ENCODE data around the gene RPRD1B. TPM values are rescaled to one million over a fixed set of nuclear protein-coding genes. Genes with fewer than 3 reads are reported as not detected.

The RPRD1B gene
- total and polyA plus RNA-seq, 2 donors (not counting 3 experiments of a cell fraction or from before 2014, with no cell fraction given), result 13.0 to 29.3 TPM

DNA sequence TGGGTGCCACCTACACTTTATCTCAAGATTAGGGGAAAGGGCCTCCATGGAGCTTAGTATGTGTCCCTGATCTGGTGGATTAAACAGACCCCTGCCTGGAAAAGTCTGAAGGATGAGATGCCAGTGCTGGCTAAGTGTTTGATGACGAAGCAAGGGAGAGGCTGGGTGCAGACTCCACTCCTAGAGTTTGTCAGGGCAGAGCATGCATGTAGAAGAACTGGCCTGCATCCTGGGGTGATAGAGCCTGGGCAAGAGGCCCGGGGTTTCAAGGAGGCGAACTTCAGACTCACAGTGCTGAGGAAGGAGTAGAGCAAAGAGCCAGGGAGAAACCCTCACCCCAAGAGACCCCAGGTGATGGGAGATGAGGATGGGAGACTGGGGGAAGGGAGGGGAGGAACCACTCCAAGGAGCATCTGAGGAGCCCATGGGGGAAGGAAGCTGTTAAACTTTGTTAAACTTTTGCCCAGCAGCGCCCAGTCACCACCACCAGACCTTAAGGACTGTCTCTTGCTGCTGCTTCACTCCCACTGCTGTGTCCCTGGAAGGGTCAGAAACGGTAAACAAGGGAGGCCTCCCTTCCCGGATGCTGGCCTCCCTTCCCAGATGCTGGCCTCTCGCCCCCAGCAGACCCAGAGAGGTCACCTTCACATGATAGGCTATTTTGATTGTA lies 61.6 kb downstream of the RPRD1B start:
- H3K9me3 ChIP-seq (replicated peaks; ENCODE audit: control insufficient read depth, insufficient read depth, low read length), result no peaks in the 10 kb centered on the region
- FAIRE-seq (no peak), DNase-seq (ENCODE audit: low read depth, low spot score) (no peak)
- no peaks in the 10 kb centered on the region for H4K20me1 ChIP-seq (replicated peaks; ENCODE audit: control insufficient read depth, extremely low read depth, insufficient read depth, low read length)
- BruUV-seq (replicated peaks), result no TSS peak
- H3K9me1 ChIP-seq (replicated peaks; ENCODE audit: control insufficient read depth, extremely low read depth, insufficient read depth, low read length), result no peaks in the 10 kb centered on the region
- H3K27me3 ChIP-seq (ENCODE audit: control insufficient read depth in 2 of 2, insufficient read depth in 2 of 2, low read length in 2 of 2), result no peaks in the 10 kb centered on the region
- H3K4me3 ChIP-seq (replicated peaks in 1 of 3; ENCODE audit: insufficient read depth in 1 of 3, low read depth in 1 of 3, low read length in 3 of 3), result no peak overlapping the region
- no peaks in the 10 kb centered on the region for H3K36me3 ChIP-seq (ENCODE audit: control insufficient read depth in 2 of 2, extremely low read depth in 1 of 2, insufficient read depth in 2 of 2, low read length in 2 of 2)
- peak overlapping the region; percentile 74 for H3K27ac ChIP-seq (ENCODE audit: insufficient read depth, low read depth, low read length)
- ChIA-PET POLR2A (interaction anchor here (0.5 kb wide), 1 partner anchor 26 kb away, joined by 3 read pairs; no protein-coding TSS in a partner anchor), CTCF (interaction anchor here (4.2 kb wide), 1 partner anchor 22 kb away, joined by 20 read pairs; no protein-coding TSS in a partner anchor)
- H3K4me2 ChIP-seq (ENCODE audit: insufficient read depth, low read length), result no peak overlapping the region
- H3K79me2 ChIP-seq (ENCODE audit: control insufficient read depth, insufficient read depth, low read length), result no peaks in the 10 kb centered on the region
- no peak overlapping the region for H2AFZ ChIP-seq (ENCODE audit: low read depth, low read length)
- H3K9ac ChIP-seq (replicated peaks; ENCODE audit: extremely low read depth, insufficient read depth, low read length), result no peak overlapping the region
- dilution Hi-C loops (cut with MboI; ENCODE audit: extremely low pct_ligation_motif_present, low sequenced_read_pairs) (no loop called here), intact Hi-C loops (cut with micrococcal nuclease) (no loop called here)
- TF ChIP-seq FOS (IDR thresholded peaks at IDR 0.05; ENCODE audit: borderline replicate concordance, insufficient read depth, low read length) (no peak), EZH2 (IDR thresholded peaks at IDR 0.05; ENCODE audit: borderline replicate concordance, low read depth, low read length, severe bottlenecking) (no peak), POLR2AphosphoS5 (IDR thresholded peaks at IDR 0.05; ENCODE audit: insufficient read depth, low read depth, low read length) (no peak), POLR2A (IDR thresholded peaks at IDR 0.05; ENCODE audit: low read depth, low read length) (no peak), MYC (IDR thresholded peaks at IDR 0.05; ENCODE audit: low read depth, low read length) (no peak), GATA2 (IDR thresholded peaks at IDR 0.05; ENCODE audit: insufficient read depth, insufficient read length, low read depth, low read length) (no peak), JUN (IDR thresholded peaks at IDR 0.05; ENCODE audit: borderline replicate concordance, insufficient read depth, insufficient read length, low read depth) (no peak)
- TF ChIP-seq, protein P1, sequence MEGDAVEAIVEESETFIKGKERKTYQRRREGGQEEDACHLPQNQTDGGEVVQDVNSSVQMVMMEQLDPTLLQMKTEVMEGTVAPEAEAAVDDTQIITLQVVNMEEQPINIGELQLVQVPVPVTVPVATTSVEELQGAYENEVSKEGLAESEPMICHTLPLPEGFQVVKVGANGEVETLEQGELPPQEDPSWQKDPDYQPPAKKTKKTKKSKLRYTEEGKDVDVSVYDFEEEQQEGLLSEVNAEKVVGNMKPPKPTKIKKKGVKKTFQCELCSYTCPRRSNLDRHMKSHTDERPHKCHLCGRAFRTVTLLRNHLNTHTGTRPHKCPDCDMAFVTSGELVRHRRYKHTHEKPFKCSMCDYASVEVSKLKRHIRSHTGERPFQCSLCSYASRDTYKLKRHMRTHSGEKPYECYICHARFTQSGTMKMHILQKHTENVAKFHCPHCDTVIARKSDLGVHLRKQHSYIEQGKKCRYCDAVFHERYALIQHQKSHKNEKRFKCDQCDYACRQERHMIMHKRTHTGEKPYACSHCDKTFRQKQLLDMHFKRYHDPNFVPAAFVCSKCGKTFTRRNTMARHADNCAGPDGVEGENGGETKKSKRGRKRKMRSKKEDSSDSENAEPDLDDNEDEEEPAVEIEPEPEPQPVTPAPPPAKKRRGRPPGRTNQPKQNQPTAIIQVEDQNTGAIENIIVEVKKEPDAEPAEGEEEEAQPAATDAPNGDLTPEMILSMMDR (IDR thresholded peaks at IDR 0.05; ENCODE audit: extremely low read depth in 1 of 2, insufficient read depth in 1 of 2, low read depth in 1 of 2, low read length in 2 of 2), result no peak
- TF ChIP-seq, protein P2, sequence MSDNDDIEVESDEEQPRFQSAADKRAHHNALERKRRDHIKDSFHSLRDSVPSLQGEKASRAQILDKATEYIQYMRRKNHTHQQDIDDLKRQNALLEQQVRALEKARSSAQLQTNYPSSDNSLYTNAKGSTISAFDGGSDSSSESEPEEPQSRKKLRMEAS (IDR thresholded peaks at IDR 0.05; ENCODE audit: insufficient read depth, insufficient read length), result no peak
- H3K4me1 ChIP-seq (ENCODE audit: control insufficient read depth, extremely low read depth, insufficient read depth, low read length), result peaks cover 45% of the 10 kb centered on the region
